ENCODE data around the gene KLHL29. TPM values are rescaled to one million over a fixed set of nuclear protein-coding genes. Genes with fewer than 3 reads are reported as not detected.

KLHL29 gene
- total and polyA plus RNA-seq, 2 donors (not counting 1 experiment from before 2014, with no cell fraction given): 1.3 to 3.4 TPM

DNA sequence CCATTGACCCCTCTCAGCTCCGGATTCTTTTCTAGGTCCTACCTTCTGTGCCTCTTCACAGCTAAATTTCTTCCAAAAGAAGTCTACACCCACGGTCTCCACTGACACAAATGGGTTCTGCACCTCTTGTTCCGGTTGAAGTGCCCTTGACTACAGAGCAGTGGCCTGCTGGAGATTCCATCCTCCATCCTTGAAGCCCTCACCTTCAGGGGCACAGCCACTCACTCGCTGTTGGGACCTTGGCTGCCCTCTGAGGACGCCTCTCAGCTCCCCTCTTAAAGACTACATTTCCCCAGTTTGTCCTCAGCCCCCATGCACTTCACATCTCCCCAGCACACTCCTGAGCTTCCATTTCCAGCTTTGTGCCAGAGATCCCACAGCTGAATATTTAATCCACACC lies 315.6 kb downstream of the KLHL29 start:
- WGBS (ENCODE audit: insufficient coverage): 96% methylated on average over 5 of the region's 5 CpGs
- intact Hi-C loops (cut with micrococcal nuclease): no loop called here
- ChIA-PET POLR2A (no interaction called here), CTCF (no interaction called here)
- H3K36me3 ChIP-seq (replicated peaks in 1 of 2; ENCODE audit: control extremely low read depth in 1 of 2, control insufficient read depth in 1 of 2, extremely low read depth in 1 of 2, insufficient read depth in 2 of 2, low read length in 1 of 2): peaks cover 0 to 3% of the 10 kb centered on the region in 2 experiments
- ATAC-seq (ENCODE audit: low read depth): no peak
- H3K27ac ChIP-seq (ENCODE audit: low read length in 2 of 2): no peak overlapping the region
- H3K9me3 Mint-ChIP-seq (ENCODE audit: insufficient read depth): peaks cover 4% of the 10 kb centered on the region
- no peaks in the 10 kb centered on the region for H3K79me2 ChIP-seq (ENCODE audit: control insufficient read depth, insufficient read depth, low read length)
- H3K9me3 ChIP-seq (ENCODE audit: control extremely low read depth in 1 of 3, control insufficient read depth in 2 of 3, insufficient read depth in 1 of 3, low read length in 2 of 3): no peaks in the 10 kb centered on the region
- no peak overlapping the region for H3K27ac Mint-ChIP-seq
- H4K20me1 ChIP-seq (ENCODE audit: control insufficient read depth, insufficient read depth, low read length, poor library complexity, severe bottlenecking): no peaks in the 10 kb centered on the region
- H3K9ac ChIP-seq (ENCODE audit: low read length): no peak overlapping the region
- TF ChIP-seq, protein P1, sequence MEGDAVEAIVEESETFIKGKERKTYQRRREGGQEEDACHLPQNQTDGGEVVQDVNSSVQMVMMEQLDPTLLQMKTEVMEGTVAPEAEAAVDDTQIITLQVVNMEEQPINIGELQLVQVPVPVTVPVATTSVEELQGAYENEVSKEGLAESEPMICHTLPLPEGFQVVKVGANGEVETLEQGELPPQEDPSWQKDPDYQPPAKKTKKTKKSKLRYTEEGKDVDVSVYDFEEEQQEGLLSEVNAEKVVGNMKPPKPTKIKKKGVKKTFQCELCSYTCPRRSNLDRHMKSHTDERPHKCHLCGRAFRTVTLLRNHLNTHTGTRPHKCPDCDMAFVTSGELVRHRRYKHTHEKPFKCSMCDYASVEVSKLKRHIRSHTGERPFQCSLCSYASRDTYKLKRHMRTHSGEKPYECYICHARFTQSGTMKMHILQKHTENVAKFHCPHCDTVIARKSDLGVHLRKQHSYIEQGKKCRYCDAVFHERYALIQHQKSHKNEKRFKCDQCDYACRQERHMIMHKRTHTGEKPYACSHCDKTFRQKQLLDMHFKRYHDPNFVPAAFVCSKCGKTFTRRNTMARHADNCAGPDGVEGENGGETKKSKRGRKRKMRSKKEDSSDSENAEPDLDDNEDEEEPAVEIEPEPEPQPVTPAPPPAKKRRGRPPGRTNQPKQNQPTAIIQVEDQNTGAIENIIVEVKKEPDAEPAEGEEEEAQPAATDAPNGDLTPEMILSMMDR (IDR thresholded peaks at IDR 0.05): no peak
- no peak for TF ChIP-seq EZH2 (IDR thresholded peaks at IDR 0.05; ENCODE audit: borderline replicate concordance, insufficient read depth, low read depth, low read length, poor library complexity, severe bottlenecking)
- H3K4me1 Mint-ChIP-seq: no peaks in the 10 kb centered on the region
- no peak overlapping the region for H3K4me2 ChIP-seq (replicated peaks; ENCODE audit: low read depth, low read length, poor library complexity, severe bottlenecking)
- no peaks in the 10 kb centered on the region for H3K27me3 ChIP-seq (replicated peaks in 1 of 4; ENCODE audit: control extremely low read depth in 1 of 4, control insufficient read depth in 3 of 4, insufficient read depth in 4 of 4, low read length in 3 of 4)
- no peaks in the 10 kb centered on the region for H3K4me1 ChIP-seq (ENCODE audit: control insufficient read depth in 2 of 2, insufficient read depth in 2 of 2, low read length in 2 of 2)
- no peak overlapping the region for H2AFZ ChIP-seq (ENCODE audit: insufficient read depth, low read depth, low read length, poor library complexity, severe bottlenecking)
- no peak overlapping the region for H3K4me3 ChIP-seq (ENCODE audit: control extremely low read depth in 1 of 5, extremely low read depth in 1 of 5, insufficient read depth in 1 of 5, low read depth in 2 of 5, low read length in 4 of 5)
- H3K27me3 Mint-ChIP-seq: no peaks in the 10 kb centered on the region
- DNase-seq: no peak
- H3K4me3 Mint-ChIP-seq: no peak overlapping the region

- intact Hi-C loops (cut with micrococcal nuclease): no loop called here
- no peak overlapping the region for H3K4me3 Mint-ChIP-seq
- H3K9me3 Mint-ChIP-seq (ENCODE audit: insufficient read depth): peaks cover 4% of the 10 kb centered on the region
- WGBS (ENCODE audit: insufficient coverage): 96% methylated on average over 17 of the region's 17 CpGs
- no peak overlapping the region for H3K27ac Mint-ChIP-seq
- no peak overlapping the region for H3K9ac ChIP-seq (ENCODE audit: low read length)
- no peaks in the 10 kb centered on the region for H3K4me1 Mint-ChIP-seq
- H3K9me3 ChIP-seq (ENCODE audit: control extremely low read depth in 1 of 3, control insufficient read depth in 2 of 3, insufficient read depth in 1 of 3, low read length in 2 of 3): no peaks in the 10 kb centered on the region
- no peak overlapping the region for H2AFZ ChIP-seq (ENCODE audit: insufficient read depth, low read depth, low read length, poor library complexity, severe bottlenecking)
- no peaks in the 10 kb centered on the region for H3K27me3 Mint-ChIP-seq
- ATAC-seq (ENCODE audit: low read depth) (no peak), DNase-seq (peak; percentile 3)
- peaks cover 0 to 16% of the 10 kb centered on the region in 2 experiments for H3K36me3 ChIP-seq (replicated peaks in 1 of 2; ENCODE audit: control extremely low read depth in 1 of 2, control insufficient read depth in 1 of 2, extremely low read depth in 1 of 2, insufficient read depth in 2 of 2, low read length in 1 of 2)
- CTCF ChIA-PET: no interaction called here
- POLR2A ChIA-PET: no interaction called here
- H3K27me3 ChIP-seq (replicated peaks in 1 of 4; ENCODE audit: control extremely low read depth in 1 of 4, control insufficient read depth in 3 of 4, insufficient read depth in 4 of 4, low read length in 3 of 4): no peaks in the 10 kb centered on the region
- no peak overlapping the region for H3K4me3 ChIP-seq (ENCODE audit: control extremely low read depth in 1 of 5, extremely low read depth in 1 of 5, insufficient read depth in 1 of 5, low read depth in 2 of 5, low read length in 4 of 5)
- H3K4me1 ChIP-seq (ENCODE audit: control insufficient read depth in 2 of 2, insufficient read depth in 2 of 2, low read length in 2 of 2): no peaks in the 10 kb centered on the region
- TF ChIP-seq, protein P1 (IDR thresholded peaks at IDR 0.05): no peak
- no peak for TF ChIP-seq EZH2 (IDR thresholded peaks at IDR 0.05; ENCODE audit: borderline replicate concordance, insufficient read depth, low read depth, low read length, poor library complexity, severe bottlenecking)
- H3K79me2 ChIP-seq (ENCODE audit: control insufficient read depth, insufficient read depth, low read length): no peaks in the 10 kb centered on the region
- H3K27ac ChIP-seq (ENCODE audit: low read length in 2 of 2): no peak overlapping the region
- H3K4me2 ChIP-seq (replicated peaks; ENCODE audit: low read depth, low read length, poor library complexity, severe bottlenecking): no peak overlapping the region
- H4K20me1 ChIP-seq (ENCODE audit: control insufficient read depth, insufficient read depth, low read length, poor library complexity, severe bottlenecking): no peaks in the 10 kb centered on the region
Observed at GRCh38 chr2:23703037-23703582, 318.1 kb downstream of the KLHL29 start.

All from B cell (primary cell).